HG02763 (cell line): ENCODE data around the gene NPNT.

Experiments used
- ATAC-seq: cut with Tn5 transposase; IDR thresholded peaks from one replicate; pipeline ENCODE4 v1.9.1; 2021; ENCODE audit warnings: mild to moderate bottlenecking, moderate library complexity; ENCODE audit not compliant: unreplicated experiment

The NPNT gene

GRCh38 chr4:106017975-106018374 is 122.7 kb downstream of the NPNT start:
- no peak for ATAC-seq

- no peak for ATAC-seq
Observed at GRCh38 chr4:106019771-106020170, 124.5 kb downstream of the NPNT start.
